HCT116 (cell line): ENCODE data around the gene FAM227B.

Experiments
- JUND ChIP-seq: IDR thresholded peaks from 2 replicates; pipeline ENCODE4 v1.6.1; 2012
- POLR2A ChIP-seq: IDR thresholded peaks from 2 replicates; pipeline ENCODE4 v1.7.0; 2011; ENCODE audit warnings: borderline replicate concordance; ENCODE audit not compliant: insufficient read depth, insufficient read length; ENCODE audit errors: extremely low read depth
- TF ChIP-seq, protein P1 (sequence below): IDR thresholded peaks from 2 replicates; pipeline ENCODE4 v1.6.1; 2012; ENCODE audit warnings: low read depth
- TF ChIP-seq, protein P2 (sequence below), 3 experiments: fragments of 200-600 bp in 1 of 3; sonication (generic) in 1 of 3; IDR thresholded peaks in 2 of 3; conservative IDR thresholded peaks in 1 of 3; 2 replicates each; pipeline ENCODE4 v1.5.1; 2012 to 2017; ENCODE audit warnings: low read depth in 2 of 3, low read length in 2 of 3, antibody characterized with exemption in 1 of 3, borderline replicate concordance in 1 of 3, control low read depth in 1 of 3, mild to moderate bottlenecking in 1 of 3, mixed read lengths in 1 of 3, mixed run types in 1 of 3, moderate library complexity in 1 of 3; ENCODE audit not compliant: insufficient read depth in 1 of 3

DNA sequence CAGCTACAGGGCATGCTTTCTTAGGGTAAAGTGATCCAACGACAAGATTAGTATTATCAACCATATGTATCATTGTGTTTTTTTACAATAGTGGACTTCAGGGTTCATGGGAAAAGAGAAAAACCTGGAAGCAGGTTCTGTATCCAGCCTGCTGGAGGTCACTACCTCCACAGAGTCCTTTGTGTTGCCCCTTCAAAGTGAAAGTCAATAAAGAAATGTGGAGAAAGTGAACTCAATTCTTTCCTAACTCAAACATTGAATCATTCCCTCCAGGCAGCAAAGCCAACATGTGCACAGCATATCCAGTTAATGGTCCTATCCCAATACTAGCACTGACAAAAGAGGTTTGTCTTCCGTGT, 152.2 kb downstream of the FAM227B start:
- TF ChIP-seq, protein P1, sequence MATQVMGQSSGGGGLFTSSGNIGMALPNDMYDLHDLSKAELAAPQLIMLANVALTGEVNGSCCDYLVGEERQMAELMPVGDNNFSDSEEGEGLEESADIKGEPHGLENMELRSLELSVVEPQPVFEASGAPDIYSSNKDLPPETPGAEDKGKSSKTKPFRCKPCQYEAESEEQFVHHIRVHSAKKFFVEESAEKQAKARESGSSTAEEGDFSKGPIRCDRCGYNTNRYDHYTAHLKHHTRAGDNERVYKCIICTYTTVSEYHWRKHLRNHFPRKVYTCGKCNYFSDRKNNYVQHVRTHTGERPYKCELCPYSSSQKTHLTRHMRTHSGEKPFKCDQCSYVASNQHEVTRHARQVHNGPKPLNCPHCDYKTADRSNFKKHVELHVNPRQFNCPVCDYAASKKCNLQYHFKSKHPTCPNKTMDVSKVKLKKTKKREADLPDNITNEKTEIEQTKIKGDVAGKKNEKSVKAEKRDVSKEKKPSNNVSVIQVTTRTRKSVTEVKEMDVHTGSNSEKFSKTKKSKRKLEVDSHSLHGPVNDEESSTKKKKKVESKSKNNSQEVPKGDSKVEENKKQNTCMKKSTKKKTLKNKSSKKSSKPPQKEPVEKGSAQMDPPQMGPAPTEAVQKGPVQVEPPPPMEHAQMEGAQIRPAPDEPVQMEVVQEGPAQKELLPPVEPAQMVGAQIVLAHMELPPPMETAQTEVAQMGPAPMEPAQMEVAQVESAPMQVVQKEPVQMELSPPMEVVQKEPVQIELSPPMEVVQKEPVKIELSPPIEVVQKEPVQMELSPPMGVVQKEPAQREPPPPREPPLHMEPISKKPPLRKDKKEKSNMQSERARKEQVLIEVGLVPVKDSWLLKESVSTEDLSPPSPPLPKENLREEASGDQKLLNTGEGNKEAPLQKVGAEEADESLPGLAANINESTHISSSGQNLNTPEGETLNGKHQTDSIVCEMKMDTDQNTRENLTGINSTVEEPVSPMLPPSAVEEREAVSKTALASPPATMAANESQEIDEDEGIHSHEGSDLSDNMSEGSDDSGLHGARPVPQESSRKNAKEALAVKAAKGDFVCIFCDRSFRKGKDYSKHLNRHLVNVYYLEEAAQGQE, result no peak
- no peak for TF ChIP-seq JUND
- TF ChIP-seq, protein P2, sequence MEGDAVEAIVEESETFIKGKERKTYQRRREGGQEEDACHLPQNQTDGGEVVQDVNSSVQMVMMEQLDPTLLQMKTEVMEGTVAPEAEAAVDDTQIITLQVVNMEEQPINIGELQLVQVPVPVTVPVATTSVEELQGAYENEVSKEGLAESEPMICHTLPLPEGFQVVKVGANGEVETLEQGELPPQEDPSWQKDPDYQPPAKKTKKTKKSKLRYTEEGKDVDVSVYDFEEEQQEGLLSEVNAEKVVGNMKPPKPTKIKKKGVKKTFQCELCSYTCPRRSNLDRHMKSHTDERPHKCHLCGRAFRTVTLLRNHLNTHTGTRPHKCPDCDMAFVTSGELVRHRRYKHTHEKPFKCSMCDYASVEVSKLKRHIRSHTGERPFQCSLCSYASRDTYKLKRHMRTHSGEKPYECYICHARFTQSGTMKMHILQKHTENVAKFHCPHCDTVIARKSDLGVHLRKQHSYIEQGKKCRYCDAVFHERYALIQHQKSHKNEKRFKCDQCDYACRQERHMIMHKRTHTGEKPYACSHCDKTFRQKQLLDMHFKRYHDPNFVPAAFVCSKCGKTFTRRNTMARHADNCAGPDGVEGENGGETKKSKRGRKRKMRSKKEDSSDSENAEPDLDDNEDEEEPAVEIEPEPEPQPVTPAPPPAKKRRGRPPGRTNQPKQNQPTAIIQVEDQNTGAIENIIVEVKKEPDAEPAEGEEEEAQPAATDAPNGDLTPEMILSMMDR (IDR thresholded peaks at IDR 0.05 in 2 of 3, conservative IDR thresholded peaks at IDR 0.05 in 1 of 3; ENCODE audit: borderline replicate concordance in 1 of 3, insufficient read depth in 1 of 3, low read depth in 2 of 3, low read length in 2 of 3), result no peak
- no peak for TF ChIP-seq POLR2A
